GM11168 (cell line): ENCODE measurements around the gene ZNF280D.

Experiments
- in situ Hi-C: fragments of 300-500 bp; cut with MboI; formaldehyde crosslinking; loops from one replicate; pipeline ENCODE4 v1.12.0; 2022; ENCODE audit warnings: low sequenced_read_pairs; ENCODE audit not compliant: unreplicated experiment

The ZNF280D gene

DNA sequence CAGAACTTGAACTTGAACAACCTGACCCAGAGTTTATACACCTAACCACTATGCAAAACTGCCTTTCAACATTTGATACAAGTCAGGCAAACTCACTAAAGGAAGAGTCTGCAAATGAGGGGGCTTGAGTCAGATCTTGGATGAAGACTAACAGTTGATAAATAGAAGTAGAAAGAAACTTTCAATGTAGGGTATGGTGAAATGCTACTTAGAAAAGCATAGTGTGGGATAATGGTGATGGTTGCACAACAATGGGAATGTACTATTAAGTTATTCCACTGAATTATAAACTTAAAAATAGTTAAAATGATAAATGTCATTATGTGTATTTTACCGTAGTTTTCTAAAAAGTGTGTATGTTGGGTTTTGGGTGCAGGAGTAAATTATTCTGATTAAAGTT is 19.7 kb upstream of the ZNF280D start:
- in situ Hi-C loops = no loop called here

DNA sequence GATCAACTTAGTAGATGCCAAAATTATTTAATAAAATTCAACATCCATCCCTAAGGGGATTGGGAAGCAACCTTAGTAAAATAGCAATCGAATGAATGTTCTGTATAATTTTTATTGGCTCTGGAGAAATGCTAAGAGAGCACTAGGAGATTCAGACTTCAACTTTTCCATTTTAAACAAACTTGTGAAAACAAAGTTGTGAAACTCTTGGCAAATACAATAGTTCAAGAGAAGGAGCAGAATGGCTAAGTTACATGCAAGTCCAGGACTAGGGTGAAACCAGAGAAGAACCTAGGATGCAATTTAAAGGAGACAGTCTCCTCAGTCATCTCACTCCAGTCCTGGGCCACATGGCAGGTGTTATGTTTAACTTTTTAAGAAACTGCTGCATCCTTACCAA is 16.7 kb upstream of the ZNF280D start:
- in situ Hi-C loops = no loop called here

DNA sequence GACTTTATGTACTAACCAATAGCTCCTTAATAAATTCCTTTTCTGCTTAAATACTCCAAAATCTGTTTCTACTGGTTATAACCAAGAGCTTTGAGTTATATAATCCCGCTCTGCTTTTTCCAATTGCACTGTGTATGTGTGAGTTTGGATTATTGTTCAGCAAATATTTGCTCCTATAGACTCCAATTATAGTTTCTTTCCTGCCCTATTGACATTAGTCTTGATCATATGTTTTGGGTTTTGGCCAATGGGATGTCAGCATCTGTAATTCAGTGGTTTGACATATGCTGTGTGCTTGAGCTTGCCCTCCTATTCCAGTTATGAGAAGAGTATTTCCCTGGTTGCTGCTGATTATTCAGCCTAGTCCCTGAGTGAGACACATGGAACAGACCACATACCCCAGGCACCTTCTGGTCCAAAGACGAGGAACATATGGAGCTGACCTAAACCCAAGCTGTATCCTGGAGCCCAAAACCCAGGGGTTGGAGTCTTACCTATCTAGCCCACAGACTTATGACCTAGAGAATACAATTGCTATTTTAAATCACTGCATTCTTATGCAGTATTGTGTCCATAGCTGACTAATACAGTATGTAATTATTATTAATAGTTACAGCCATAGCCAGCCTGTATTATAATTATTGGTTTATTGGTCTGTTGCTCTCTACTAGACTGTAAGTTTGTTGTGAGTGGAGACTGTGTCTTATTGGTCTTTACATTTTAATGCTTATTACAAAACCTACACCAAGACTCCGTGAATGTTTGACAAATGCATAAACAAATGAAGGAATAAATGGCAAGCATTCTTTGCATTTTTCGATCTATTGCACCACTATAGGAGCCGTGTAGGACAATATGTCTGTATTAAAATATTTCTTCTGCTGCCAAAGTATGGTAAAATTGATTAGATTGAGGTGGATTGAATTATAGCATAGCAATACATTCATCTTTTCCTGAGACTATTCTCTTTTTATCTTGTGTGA is 11.7 kb upstream of the ZNF280D start:
- in situ Hi-C loops = no loop called here

DNA sequence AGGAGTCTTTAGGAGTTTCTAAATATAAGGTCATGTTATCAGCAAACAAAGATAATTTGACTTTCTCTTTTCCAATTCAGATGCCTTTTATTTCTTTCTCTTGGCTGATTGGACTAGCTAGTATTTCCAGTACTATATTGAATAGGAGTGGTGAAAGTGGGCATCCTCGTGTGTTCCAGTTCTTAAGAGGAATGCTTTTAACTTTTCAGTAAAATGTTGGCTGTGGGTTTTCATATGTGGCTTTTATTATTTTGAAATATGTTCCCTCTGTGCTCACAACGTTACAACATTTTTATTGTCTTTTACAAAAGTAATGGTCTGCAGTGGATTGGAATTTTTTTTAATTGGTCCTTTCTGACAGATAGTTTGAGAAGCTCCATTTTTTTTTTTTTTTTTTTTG is 8.2 kb upstream of the ZNF280D start:
- in situ Hi-C loops = no loop called here

DNA sequence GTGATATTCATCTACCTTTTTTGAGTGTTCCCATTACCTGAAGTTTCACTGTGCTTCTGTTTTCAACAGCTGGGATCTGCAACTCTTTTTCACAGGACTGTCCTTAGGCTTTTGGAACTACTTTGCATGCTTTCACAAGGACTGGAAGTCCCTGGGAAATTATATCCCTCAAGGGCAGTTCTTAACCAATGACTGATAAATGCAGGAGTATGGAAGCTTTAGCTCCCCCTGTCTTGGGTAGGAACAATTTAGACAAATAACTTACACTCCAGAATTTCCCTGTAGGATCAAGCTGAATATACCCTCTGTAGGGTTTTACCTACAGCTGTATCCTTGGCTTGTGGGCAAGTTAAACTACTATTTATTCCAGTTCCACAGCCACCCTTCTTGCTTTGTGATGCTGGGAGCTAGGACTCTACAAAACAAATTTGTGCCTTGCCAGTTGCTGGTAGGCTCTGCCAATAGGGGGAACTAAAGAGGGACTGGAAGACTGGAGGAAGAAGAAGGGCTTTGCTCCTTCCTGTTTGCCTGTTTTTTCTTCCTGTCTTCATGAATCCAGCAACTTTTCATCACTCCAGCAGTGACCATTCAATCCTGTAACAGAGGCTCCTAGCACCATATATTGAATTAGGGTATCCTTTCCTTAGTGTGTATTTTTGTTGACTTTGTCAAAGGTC is 6.8 kb upstream of the ZNF280D start:
- in situ Hi-C loops = no loop called here

DNA sequence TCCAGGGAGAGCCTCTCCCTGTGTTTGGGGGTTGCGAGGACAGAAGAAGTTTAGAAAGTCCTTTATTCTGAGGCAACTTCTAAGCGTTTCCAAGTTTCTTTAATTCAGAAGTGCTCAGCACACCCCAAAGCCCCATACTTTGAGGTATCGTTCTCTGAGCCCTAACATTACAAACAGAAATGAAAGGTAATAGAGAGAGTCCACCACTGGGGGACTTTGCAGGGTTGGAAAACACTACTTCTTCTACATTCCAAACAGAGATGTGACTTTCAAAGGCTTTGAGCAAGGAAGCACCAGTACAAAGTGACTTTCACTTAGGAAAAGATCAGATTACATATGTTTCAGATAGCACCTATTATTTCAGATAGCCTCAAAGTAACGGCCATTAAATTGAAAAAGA is 6.2 kb upstream of the ZNF280D start:
- in situ Hi-C loops = no loop called here

DNA sequence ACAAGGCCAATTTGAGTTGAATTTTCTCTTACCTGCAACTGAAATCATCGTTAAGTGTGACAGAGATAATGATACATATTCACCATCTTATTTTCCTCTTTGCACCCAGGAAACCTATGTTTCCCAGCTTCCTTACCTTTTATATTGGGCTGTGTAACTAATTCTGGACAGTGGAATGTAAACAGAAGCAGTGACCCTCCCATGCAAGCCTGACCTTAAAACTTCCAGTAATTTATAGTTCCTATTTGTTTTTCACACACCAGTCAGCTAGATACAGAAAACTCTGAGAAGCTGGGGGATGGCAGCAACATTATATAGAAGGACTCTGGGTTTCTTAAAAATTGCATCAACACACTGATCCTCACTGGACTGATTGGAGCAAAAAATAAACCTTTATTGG is 4.5 kb upstream of the ZNF280D start:
- in situ Hi-C loops = no loop called here

DNA sequence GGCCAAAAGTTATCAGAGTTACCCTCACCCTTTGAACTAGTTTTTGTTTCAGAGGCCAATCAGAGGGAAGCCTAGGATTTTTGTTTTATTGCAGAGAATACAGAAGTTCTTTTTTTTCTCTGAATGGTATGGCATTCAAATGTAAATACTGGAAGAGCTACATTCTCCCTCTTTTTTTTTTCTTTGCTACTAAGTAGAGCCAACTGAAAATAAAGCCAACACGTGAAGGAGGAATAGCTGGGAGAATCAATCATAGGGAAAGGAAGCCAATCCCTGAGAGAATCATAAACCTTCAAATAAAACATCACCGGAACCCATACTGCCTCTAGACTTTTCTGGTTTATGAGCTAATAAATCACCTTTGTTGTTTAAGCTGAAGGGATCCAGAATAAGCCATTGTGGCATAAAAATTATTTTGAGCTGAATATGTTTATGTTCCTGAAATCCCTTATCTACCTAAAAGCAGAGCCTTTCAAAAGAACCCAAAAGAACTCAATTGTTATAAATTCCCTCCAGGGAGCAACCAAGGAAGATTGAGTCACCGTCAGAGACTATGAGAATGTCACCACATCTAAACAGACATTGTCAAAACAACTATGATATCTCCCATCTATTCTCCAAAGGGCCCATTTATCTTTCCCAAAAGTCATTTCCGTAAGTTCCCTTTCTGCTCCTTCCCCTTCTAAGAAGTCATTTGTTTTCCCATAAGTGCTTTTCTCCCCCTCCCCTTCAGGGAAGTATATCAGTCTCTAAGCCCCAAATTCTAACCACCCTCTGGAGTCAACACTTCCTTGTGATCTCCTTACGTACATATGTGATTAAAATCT is 3.8 kb upstream of the ZNF280D start:
- in situ Hi-C loops = no loop called here

DNA sequence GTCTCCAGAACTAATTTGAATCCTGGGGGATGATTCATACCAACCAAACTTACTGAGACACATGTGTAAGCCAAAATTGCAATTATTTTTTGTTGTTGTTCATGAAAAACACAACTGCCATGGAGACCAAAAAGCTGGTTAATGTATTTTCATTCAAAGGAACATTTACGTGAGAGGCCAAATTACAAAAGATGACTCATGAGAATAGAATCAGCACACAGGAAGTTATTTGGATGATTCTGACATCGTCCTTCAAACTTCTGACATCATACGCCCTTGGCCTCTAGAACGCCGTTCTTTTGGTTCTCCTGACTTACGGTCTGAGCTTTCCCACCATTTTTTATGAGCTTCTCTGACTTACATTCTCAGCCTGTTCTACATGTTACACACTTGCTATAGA is 3.0 kb upstream of the ZNF280D start:
- in situ Hi-C loops = no loop called here

DNA sequence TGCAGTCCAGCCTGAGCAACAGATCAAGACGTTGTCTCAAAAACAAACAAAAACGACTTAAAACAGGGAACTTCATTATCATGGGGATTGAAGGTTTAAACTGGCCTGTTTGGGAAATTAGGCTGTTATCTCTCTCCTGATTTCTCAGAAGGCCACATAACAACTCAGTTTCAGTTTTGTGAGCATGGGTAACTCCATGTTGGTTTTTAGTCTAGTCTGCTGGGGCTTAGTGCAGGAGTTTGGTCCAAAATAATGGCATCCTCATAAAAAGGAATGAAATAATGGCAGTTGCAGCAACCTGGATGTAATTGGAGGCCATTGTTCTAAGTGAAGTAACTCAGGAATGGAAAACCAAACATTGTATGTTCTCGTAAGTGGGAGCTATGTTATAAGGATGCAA is 2.3 kb upstream of the ZNF280D start:
- in situ Hi-C loops = no loop called here

DNA sequence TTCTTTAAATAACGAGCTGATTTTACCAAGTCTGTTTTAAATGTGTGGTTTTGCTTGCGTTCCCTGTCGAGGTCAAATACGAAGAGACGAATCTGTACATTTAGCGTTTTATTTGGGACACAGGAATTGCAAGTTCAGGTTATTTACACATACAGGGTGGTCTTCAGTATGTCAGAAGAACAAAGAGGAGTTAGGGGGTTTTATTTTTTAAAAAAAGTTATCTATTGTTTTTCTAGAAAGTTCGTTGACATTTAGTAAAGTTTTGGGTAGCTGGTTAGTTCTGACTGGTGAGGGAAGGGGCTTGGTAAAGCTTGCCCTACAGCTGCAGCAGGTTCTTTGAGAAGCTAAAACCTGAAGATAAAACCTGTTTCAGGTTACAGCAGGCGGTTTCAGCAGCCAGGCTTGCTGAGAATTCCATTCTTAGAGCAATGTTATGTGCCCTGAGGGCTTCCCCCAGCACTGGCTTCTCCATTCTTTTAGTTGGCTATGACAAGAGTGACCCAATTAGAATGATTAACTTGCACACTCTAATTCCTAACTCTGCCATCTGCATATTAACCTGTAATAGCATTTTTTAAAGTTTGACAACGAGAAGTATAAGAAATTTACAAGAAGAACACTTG is 815 bp upstream of the ZNF280D start:
- in situ Hi-C loops = no loop called here

DNA sequence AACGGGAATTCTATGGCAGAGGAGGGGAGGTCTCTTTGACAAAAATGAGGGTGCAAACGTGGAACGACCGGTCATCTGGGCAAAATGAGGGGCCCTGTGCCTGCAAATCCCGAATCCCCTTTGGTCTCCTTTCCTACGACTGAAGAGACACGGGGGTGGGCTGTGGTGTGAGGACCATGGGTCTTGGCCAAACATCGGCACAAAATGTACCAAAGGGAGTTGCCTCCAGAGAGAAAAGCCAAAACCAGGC is 498 bp downstream of the ZNF280D start:
- in situ Hi-C loops = no loop called here

DNA sequence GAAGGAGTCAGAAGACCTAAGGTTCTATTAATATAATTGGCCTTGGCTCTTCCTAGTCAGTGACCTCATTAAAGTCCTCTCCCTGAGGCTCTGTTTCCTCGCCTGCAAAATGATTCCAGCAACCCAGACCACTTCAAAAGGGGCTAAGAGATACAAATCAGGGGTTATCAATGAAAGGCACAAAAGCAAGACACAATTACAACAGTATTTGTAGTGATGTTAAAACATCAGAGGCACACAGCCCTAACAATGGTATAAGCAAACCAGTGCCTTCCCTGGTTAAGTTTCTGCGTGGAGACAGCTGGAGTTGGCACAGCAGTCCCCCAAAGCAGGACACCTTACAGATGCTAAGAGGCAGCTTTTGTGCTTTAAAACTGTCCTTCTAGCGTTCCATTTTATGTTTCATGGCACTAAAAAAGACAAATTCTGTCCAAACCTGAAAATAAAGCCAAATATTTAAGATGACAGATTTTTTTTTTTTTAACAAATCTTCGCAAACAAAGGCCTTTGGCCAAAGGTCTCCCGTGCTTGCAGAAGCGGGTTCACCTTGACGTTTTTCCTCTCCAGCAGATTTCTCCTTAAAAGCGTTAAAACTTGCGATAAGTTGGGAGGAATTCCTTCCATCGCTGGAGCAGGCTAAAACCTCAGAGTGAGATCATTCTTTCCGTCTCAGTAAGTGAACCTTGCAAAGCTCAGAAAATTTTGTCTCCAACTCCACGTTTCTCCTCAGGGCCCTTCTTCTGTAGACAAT is 999 bp downstream of the ZNF280D start:
- in situ Hi-C loops = no loop called here

DNA sequence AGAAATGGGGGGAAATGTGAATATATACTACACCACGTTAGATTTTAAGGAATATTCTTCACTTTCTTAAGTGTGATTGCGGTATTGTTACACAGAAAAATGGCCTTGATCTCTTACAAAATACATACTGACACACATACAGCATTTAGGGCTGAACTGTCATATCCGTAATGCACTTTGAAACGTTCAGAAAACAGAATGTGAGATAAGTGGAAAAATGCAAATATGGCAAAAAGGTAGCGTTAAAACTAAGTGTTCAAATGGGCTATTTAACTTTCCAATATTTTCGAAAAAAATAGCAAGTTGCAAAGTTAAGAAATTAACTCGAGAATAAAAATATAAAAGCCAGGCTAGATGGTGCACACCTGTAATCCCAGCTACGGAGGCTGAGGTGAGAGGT is 1.8 kb downstream of the ZNF280D start:
- in situ Hi-C loops = no loop called here

DNA sequence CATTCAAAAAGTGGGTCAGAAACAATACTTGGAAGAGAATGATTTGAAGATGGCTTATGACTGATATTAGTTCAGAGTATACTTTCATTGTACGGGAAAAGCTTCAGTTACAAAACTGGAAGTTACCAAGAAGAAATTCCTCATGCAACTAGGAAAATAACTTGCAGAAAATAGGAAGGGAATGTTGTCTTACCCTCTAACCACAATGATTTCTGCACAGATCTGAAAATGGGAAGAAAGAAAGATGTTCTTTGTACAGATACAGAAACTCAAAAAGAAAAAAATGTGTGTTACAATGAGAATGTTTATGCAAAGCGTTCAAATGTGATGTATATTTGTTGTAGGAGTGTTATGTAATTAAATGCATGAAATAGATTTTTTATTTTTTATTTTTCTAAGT is 3.7 kb downstream of the ZNF280D start:
- in situ Hi-C loops = no loop called here

DNA sequence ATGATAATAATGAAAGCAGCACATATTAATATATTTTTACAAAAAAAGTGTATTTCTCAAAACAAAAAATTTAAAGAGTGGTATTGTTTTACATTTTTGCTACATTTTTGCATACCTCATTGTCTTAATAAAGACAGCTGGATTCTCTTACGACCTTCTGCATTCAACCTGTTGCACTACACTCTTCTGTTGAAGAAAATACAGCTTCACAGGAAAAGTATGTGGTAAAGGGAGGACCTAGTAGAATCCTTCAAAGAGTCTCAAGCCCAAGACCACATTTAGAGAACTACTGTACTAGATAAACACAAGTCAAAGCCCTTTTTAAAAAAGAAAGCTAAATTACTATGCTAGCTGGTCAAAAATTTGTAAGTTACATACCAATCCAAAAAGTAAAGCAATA is 7.9 kb downstream of the ZNF280D start:
- in situ Hi-C loops = no loop called here

DNA sequence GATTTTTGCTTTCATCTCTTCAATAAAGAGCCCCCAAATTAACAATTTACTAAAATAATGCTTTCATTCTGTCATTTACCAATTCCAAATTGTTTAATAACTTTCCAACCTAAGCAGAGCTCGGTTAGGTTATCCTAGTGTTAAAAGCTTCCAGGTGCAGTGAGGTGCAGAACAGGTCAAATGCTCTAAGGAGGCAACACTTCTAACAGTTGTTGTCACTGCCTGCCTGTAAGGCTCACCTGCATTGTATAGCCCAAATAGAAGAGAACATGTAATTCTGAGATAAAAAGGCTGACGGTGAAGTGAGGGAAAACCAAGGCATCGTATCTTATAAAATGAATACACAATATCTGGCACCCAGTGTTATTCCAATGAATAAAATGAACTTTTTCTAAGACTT is 9.1 kb downstream of the ZNF280D start:
- in situ Hi-C loops = no loop called here

DNA sequence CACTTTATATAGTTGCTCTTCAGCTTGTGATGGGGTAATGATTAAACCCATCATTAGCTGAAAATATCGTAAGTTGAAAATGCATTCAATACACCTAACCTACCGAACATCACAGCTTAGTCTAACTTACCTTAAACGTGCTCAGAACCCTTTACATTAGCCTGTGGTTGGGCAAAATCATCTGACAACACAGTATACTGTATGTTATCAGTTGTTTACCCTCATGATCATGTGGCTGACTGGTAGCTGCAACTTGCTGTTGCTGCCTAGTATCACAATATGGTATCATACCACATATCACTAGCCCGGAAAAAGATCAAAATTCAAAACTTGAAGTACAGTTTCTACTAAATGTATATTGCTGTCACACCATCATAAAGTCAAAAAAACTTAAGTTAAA is 9.5 kb downstream of the ZNF280D start:
- in situ Hi-C loops = no loop called here

DNA sequence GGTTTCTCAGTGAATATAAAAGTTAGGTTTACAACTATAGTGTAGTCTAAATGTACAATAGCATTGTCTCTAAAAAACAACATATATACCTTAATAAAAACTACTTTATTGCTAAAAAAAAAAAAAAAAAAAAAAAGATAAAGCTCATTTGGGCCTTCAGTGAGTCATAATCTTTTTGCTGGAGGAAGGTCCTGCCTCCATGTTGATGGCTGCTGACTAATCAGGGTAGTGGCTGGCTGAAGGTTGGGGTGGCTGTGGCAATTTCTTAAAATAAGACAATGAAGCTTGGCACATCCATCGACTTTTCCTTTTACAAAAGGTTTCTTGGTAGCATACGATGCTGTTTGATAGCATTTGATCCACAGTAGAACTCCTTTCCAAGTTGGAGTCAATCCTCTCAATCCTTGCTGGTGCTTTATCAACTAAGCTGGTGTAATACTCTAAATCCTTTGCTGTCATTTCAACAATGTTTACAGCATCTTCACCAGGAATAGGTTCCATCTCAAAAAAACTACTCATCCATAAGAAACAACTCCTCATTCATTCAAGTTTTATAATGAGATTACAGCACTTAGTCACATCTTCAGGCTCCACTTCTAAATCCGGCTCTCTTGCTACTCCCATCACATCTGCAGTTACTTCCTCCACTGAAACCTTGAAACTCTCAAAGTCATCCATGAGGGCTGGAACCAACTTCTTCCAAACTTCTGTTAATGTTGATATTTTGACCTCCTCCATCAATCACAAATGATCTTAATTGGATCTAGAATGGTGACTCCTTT is 13.3 kb downstream of the ZNF280D start:
- in situ Hi-C loops = no loop called here
